HCT116 (cell line): ENCODE data around the gene ATP5MC3. TPM values are rescaled to one million over a fixed set of nuclear protein-coding genes. Genes with fewer than 3 reads are reported as not detected.

Source experiments
- ATAC-seq: fragments of 200-7000 bp; cut with Tn5 transposase; 2 replicates; pipeline ENCODE4 v1.9.1; 2020; ENCODE audit warnings: mild to moderate bottlenecking, moderate library complexity
- BruUV-seq: library from RNA; stranded (reverse); fragments of 400-500 nt; replicated peaks from 2 replicates; lab custom pipeline; 2021; lab: Mats Ljungman, UMichigan
- CTCF ChIA-PET: fragments of 300-600 bp; sonication (Branson Sonifier 250); formaldehyde crosslinking; loops from one replicate; lab custom pipeline; 2021; ENCODE audit warnings: antibody characterized with exemption; lab: Charles Lee
- POLR2A ChIA-PET: fragments of 300-600, 350-600 bp; sonication (Branson Sonifier 250); formaldehyde crosslinking; loops from one replicate; lab custom pipeline; 2021; ENCODE audit warnings: antibody characterized with exemption; lab: Charles Lee
- RAD21 ChIA-PET, 2 experiments: fragments of 300-600 bp; sonication (Branson Sonifier 250); formaldehyde crosslinking; loops; one replicate each; lab custom pipeline; 2023; ENCODE audit warnings: low total read pairs in 2 of 2; ENCODE audit not compliant: uncharacterized antibody in 2 of 2, unreplicated experiment in 2 of 2, low non-redundant PET in 1 of 2; lab: Charles Lee
- DNase-seq: peaks from one replicate; pipeline ENCODE4 v3.0.0-alpha.2; 2010; ENCODE audit warnings: low read depth, low spot score
- H2AFZ ChIP-seq: fragments of 200-600 bp; shearing (Covaris generic), sonication (generic); 2 replicates; pipeline ENCODE4 v1.6.1; 2017; ENCODE audit warnings: low read depth, mixed run types, mixed read lengths, antibody characterized with exemption, low read length; ENCODE audit not compliant: poor library complexity, severe bottlenecking
- H3K27ac ChIP-seq: 2 replicates; pipeline ENCODE4 v1.5.1; 2012; ENCODE audit warnings: low read depth, low read length
- H3K27me3 ChIP-seq: fragments of 200-600 bp; sonication (generic); 2 replicates; pipeline ENCODE4 v1.6.1; 2016; ENCODE audit warnings: mixed run types, low read length, mixed read lengths; ENCODE audit not compliant: insufficient read depth
- H3K36me3 ChIP-seq, 2 experiments: fragments of 200-500 bp in 1 of 2; fragments of 200-600 bp in 1 of 2; sonication (Bioruptor generic) in 1 of 2; sonication (generic) in 1 of 2; 2 replicates each; pipeline versions ENCODE4 v1.5.1 to v1.6.1; 2014 to 2016; ENCODE audit warnings: low read length in 2 of 2, inconsistent platforms in 1 of 2, mixed read lengths in 1 of 2, mixed run types in 1 of 2; ENCODE audit not compliant: insufficient read depth in 2 of 2, control insufficient read depth in 1 of 2
- H3K4me1 ChIP-seq, 2 experiments: fragments of 200-600 bp in 1 of 2; sonication (generic) in 1 of 2; 2 replicates each; pipeline versions ENCODE4 v1.5.1 to v1.6.1; 2012 to 2017; ENCODE audit warnings: low read length in 2 of 2, inconsistent platforms in 1 of 2, mild to moderate bottlenecking in 1 of 2, mixed read lengths in 1 of 2, mixed run types in 1 of 2, moderate library complexity in 1 of 2; ENCODE audit not compliant: insufficient read depth in 2 of 2, control insufficient read depth in 1 of 2
- H3K4me2 ChIP-seq: fragments of 200-600 bp; sonication (generic); 2 replicates; pipeline ENCODE4 v1.6.1; 2017; ENCODE audit warnings: mixed run types, low read length, mixed read lengths
- H3K4me3 ChIP-seq, 2 experiments: fragments of 200-600 bp in 1 of 2; sonication (generic) in 1 of 2; replicated peaks in 1 of 2; 2 replicates each; pipeline ENCODE4 v1.5.1; 2011 to 2016; ENCODE audit warnings: low read length in 2 of 2, control low read depth in 1 of 2, low read depth in 1 of 2, mild to moderate bottlenecking in 1 of 2, mixed read lengths in 1 of 2, mixed run types in 1 of 2
- H3K79me2 ChIP-seq: fragments of 200-600 bp; sonication (generic); 2 replicates; pipeline ENCODE4 v1.6.1; 2017; ENCODE audit warnings: mild to moderate bottlenecking, mixed run types, low read length, moderate library complexity, mixed read lengths; ENCODE audit not compliant: insufficient read depth
- H3K9ac ChIP-seq: fragments of 200-600 bp; sonication (generic); 2 replicates; pipeline ENCODE4 v1.6.1; 2016; ENCODE audit warnings: low read length, mixed read lengths
- H3K9me2 ChIP-seq: fragments of 200-600 bp; sonication (generic), shearing (Covaris generic); 2 replicates; pipeline ENCODE4 v1.6.1; 2017; ENCODE audit warnings: mixed run types, mild to moderate bottlenecking, moderate library complexity; ENCODE audit not compliant: insufficient read depth
- H3K9me3 ChIP-seq, 2 experiments: fragments of 200-500 bp in 1 of 2; fragments of 200-600 bp in 1 of 2; sonication (Bioruptor generic) in 1 of 2; sonication (generic) in 1 of 2; 2 replicates each; pipeline ENCODE4 v1.6.1; 2014 to 2017; ENCODE audit warnings: low read length in 2 of 2, mixed read lengths in 2 of 2, inconsistent platforms in 1 of 2, low read depth in 1 of 2, mild to moderate bottlenecking in 1 of 2, mixed run types in 1 of 2, moderate library complexity in 1 of 2; ENCODE audit not compliant: control insufficient read depth in 1 of 2, insufficient read depth in 1 of 2
- H4K20me1 ChIP-seq: fragments of 200-600 bp; sonication (generic), shearing (Covaris generic); 2 replicates; pipeline ENCODE4 v1.6.1; 2017; ENCODE audit warnings: mixed run types, mild to moderate bottlenecking, moderate library complexity; ENCODE audit not compliant: insufficient read depth
- CBX3 ChIP-seq: IDR thresholded peaks from 2 replicates; pipeline ENCODE4 v1.6.1; 2012; ENCODE audit warnings: low read depth
- ELF1 ChIP-seq: IDR thresholded peaks from 2 replicates; pipeline ENCODE4 v1.6.1; 2012; ENCODE audit warnings: low read depth, borderline replicate concordance
- POLR2A ChIP-seq: IDR thresholded peaks from 2 replicates; pipeline ENCODE4 v1.7.0; 2011; ENCODE audit warnings: borderline replicate concordance; ENCODE audit not compliant: insufficient read depth, insufficient read length; ENCODE audit errors: extremely low read depth
- POLR2AphosphoS5 ChIP-seq: IDR thresholded peaks from 2 replicates; pipeline ENCODE4 v1.6.1; 2011; ENCODE audit warnings: mild to moderate bottlenecking, low read depth, low read length, moderate library complexity
- RAD21 ChIP-seq: IDR thresholded peaks from 2 replicates; pipeline ENCODE4 v1.6.1; 2012; ENCODE audit warnings: low read depth, mild to moderate bottlenecking
- SIN3A ChIP-seq: IDR thresholded peaks from 2 replicates; pipeline ENCODE4 v1.6.1; 2012; ENCODE audit warnings: low read depth
- SP1 ChIP-seq: IDR thresholded peaks from 2 replicates; pipeline ENCODE4 v1.6.1; 2012; ENCODE audit warnings: low read depth
- ZNF274 ChIP-seq: fragments of 200-500 bp; sonication (Bioruptor generic); IDR thresholded peaks from 2 replicates; pipeline ENCODE4 v1.6.1; 2014; ENCODE audit warnings: mild to moderate bottlenecking, low read depth, low read length, inconsistent platforms
- intact Hi-C: fragments of 100-400 bp; cut with micrococcal nuclease; formaldehyde crosslinking; loops from 2 replicates; pipeline ENCODE4 v1.10.0; 2022
- total RNA-seq: library from RNA; stranded (reverse); gene quantifications from one replicate; pipeline ENCODE4 v1.2.1, GENCODE V29; 2021; ENCODE audit not compliant: unreplicated experiment
- TF ChIP-seq, protein P1 (sequence below): IDR thresholded peaks from 2 replicates; pipeline ENCODE4 v1.6.1; 2012; ENCODE audit warnings: low read depth

The ATP5MC3 gene
- total RNA-seq, 1 experiment from 2014 or later: 361 TPM

DNA sequence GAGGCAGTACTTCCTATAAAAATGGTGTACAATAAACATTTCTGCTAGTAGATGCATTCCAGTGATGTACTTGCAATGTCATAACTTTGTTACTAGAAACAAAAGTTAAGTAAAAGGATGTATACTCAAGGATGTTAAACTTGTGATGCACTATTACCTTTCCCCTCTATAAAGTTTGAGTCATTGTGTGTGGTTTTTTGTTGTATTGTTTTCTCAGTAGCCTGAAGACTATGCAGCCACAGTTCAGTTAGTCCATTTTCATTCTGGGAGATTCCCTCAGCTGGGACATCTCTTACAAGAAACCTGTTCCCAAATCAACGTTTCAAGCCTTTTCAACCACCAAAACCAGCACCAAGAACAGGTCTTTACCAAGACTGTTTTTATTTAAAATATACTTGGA, 5.6 kb downstream of the ATP5MC3 start:
- no TSS peak for BruUV-seq
- ChIA-PET RAD21 (no interaction called here), POLR2A (no interaction called here), CTCF (no interaction called here)
- Histone ChIP-seq H3K4me2 (no peak overlapping the region), H3K4me3 (no peak overlapping the region), H3K27me3 (no peaks in the 10 kb centered on the region), H3K9me2 (no peaks in the 10 kb centered on the region), H3K36me3 (peaks cover 38 to 52% of the 10 kb centered on the region in 2 experiments), H3K9ac (no peak overlapping the region), H3K4me1 (peaks cover 4 to 6% of the 10 kb centered on the region in 2 experiments; a peak in 3 of 4 replicates), H4K20me1 (peaks cover 24% of the 10 kb centered on the region; the same call in 1 of the 2 replicates), H2AFZ (no peak overlapping the region), H3K27ac (no peak overlapping the region), H3K79me2 (peaks cover 52% of the 10 kb centered on the region), H3K9me3 (no peaks in the 10 kb centered on the region)
- ATAC-seq (no peak), DNase-seq (no peak)
- intact Hi-C loops: no loop called here
- TF ChIP-seq ZNF274 (no peak), SIN3A (no peak), CBX3 (no peak), POLR2AphosphoS5 (no peak), ELF1 (no peak), POLR2A (no peak), RAD21 (no peak), SP1 (no peak)
- TF ChIP-seq, protein P1, sequence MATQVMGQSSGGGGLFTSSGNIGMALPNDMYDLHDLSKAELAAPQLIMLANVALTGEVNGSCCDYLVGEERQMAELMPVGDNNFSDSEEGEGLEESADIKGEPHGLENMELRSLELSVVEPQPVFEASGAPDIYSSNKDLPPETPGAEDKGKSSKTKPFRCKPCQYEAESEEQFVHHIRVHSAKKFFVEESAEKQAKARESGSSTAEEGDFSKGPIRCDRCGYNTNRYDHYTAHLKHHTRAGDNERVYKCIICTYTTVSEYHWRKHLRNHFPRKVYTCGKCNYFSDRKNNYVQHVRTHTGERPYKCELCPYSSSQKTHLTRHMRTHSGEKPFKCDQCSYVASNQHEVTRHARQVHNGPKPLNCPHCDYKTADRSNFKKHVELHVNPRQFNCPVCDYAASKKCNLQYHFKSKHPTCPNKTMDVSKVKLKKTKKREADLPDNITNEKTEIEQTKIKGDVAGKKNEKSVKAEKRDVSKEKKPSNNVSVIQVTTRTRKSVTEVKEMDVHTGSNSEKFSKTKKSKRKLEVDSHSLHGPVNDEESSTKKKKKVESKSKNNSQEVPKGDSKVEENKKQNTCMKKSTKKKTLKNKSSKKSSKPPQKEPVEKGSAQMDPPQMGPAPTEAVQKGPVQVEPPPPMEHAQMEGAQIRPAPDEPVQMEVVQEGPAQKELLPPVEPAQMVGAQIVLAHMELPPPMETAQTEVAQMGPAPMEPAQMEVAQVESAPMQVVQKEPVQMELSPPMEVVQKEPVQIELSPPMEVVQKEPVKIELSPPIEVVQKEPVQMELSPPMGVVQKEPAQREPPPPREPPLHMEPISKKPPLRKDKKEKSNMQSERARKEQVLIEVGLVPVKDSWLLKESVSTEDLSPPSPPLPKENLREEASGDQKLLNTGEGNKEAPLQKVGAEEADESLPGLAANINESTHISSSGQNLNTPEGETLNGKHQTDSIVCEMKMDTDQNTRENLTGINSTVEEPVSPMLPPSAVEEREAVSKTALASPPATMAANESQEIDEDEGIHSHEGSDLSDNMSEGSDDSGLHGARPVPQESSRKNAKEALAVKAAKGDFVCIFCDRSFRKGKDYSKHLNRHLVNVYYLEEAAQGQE: no peak
